HEK293 (cell line): ENCODE data around the gene SPP2.

Source experiments
- SCRT1 ChIP-seq: fragments of 450-650 bp; formaldehyde crosslinking; IDR thresholded peaks from 2 replicates; pipeline ENCODE4 v1.5.1; 2016; ENCODE audit warnings: missing biosample characterization, missing genetic modification characterization, borderline replicate concordance
- SETDB1 ChIP-seq: IDR thresholded peaks from one replicate; pipeline ENCODE4 v1.6.1; 2017; ENCODE audit warnings: mild to moderate bottlenecking, low read length, moderate library complexity, mixed read lengths; ENCODE audit not compliant: insufficient read length
- ZNF138 ChIP-seq: fragments of 450-650 bp; formaldehyde crosslinking; IDR thresholded peaks from 2 replicates; pipeline ENCODE4 v1.5.1; 2016; ENCODE audit warnings: missing biosample characterization, missing genetic modification characterization, borderline replicate concordance
- ZNF311 ChIP-seq: fragments of 450-650 bp; formaldehyde crosslinking; IDR thresholded peaks from 2 replicates; pipeline ENCODE4 v1.5.1; 2017; ENCODE audit warnings: missing biosample characterization, missing genetic modification characterization, borderline replicate concordance
- ZNF76 ChIP-seq: fragments of 450-650 bp; formaldehyde crosslinking; IDR thresholded peaks from 2 replicates; pipeline ENCODE4; 2016; ENCODE audit warnings: low read depth, missing biosample characterization, missing genetic modification characterization, borderline replicate concordance
- TF ChIP-seq, protein P1 (sequence below): fragments of 450-650 bp; formaldehyde crosslinking; IDR thresholded peaks from 2 replicates; pipeline ENCODE4 v1.5.1; 2016; ENCODE audit warnings: missing biosample characterization, missing genetic modification characterization

- TF ChIP-seq ZNF76 (tag by site-specific recombination) (no peak), SETDB1 (no peak), SCRT1 (no peak), ZNF311 (tag by site-specific recombination) (no peak), ZNF138 (tag by site-specific recombination) (no peak)
- TF ChIP-seq, protein P1, sequence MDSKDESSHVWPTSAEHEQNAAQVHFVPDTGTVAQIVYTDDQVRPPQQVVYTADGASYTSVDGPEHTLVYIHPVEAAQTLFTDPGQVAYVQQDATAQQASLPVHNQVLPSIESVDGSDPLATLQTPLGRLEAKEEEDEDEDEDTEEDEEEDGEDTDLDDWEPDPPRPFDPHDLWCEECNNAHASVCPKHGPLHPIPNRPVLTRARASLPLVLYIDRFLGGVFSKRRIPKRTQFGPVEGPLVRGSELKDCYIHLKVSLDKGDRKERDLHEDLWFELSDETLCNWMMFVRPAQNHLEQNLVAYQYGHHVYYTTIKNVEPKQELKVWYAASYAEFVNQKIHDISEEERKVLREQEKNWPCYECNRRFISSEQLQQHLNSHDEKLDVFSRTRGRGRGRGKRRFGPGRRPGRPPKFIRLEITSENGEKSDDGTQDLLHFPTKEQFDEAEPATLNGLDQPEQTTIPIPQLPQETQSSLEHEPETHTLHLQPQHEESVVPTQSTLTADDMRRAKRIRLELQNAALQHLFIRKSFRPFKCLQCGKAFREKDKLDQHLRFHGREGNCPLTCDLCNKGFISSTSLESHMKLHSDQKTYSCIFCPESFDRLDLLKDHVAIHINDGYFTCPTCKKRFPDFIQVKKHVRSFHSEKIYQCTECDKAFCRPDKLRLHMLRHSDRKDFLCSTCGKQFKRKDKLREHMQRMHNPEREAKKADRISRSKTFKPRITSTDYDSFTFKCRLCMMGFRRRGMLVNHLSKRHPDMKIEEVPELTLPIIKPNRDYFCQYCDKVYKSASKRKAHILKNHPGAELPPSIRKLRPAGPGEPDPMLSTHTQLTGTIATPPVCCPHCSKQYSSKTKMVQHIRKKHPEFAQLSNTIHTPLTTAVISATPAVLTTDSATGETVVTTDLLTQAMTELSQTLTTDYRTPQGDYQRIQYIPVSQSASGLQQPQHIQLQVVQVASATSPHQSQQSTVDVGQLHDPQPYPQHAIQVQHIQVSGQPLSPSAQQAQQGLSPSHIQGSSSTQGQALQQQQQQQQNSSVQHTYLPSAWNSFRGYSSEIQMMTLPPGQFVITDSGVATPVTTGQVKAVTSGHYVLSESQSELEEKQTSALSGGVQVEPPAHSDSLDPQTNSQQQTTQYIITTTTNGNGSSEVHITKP (tag by site-specific recombination): no peak
These were observed 30.2 kb upstream of the SPP2 start for GRCh38 chr2:234020332-234020731.
